Heart left ventricle (tissue), 13 donors: Measurements from ENCODE around the gene TRIM46.

Source experiments
- POLR2A ChIP-seq, 2 donors: fragments of 450-650 bp; IDR thresholded peaks; one replicate each; pipeline ENCODE4 v1.6.1; 2017; ENCODE audit warnings: antibody characterized with exemption in 2 of 2, mild to moderate bottlenecking in 2 of 2, moderate library complexity in 2 of 2
- TF ChIP-seq, protein P1 (sequence below), 12 donors: fragments of 200-600 bp; sonication (generic) in 4 of 12; IDR thresholded peaks; one replicate each; pipeline versions ENCODE4 v1.5.0 to v1.8.0; 2018 to 2022; ENCODE audit warnings: antibody characterized with exemption in 12 of 12, mild to moderate bottlenecking in 5 of 12
- donor health status: ischemic (EF 13 %, LVEDD 7.1; RV severe dilation, severe dysfunction).
- donor health status: DM: no; HTN: yes; CAD: no.
- donor health status: DM: no; HTN: no; CAD: no.
- donor health status: ischemic (EF 25% LVEDD 6.9; RV normal size, moderate dysfunction).
- donor health status: ischemic (EF 25% LVEDD 5.7; RV mildly dilated, moderate dysfunction).
- donor health status: ischemic (EF 35%, LVEDD 5.7; RV mildly dilated, moderate dysfunction).
- donor health status: nonischemic (EF 11% LVEDD 7.7; RV severe dilation, severe dysfunction).
- donor health status: DM: yes; HTN: yes; CAD: no.
- donor health status: PGD.
- donor health status: ischemic (EF 29% LVEDD 5.4; RV normal size, mild dysfunction).
- donor health status: nonischemic (EF 23%, LVEDD 6.1; RV moderate dilation, normal function).

DNA sequence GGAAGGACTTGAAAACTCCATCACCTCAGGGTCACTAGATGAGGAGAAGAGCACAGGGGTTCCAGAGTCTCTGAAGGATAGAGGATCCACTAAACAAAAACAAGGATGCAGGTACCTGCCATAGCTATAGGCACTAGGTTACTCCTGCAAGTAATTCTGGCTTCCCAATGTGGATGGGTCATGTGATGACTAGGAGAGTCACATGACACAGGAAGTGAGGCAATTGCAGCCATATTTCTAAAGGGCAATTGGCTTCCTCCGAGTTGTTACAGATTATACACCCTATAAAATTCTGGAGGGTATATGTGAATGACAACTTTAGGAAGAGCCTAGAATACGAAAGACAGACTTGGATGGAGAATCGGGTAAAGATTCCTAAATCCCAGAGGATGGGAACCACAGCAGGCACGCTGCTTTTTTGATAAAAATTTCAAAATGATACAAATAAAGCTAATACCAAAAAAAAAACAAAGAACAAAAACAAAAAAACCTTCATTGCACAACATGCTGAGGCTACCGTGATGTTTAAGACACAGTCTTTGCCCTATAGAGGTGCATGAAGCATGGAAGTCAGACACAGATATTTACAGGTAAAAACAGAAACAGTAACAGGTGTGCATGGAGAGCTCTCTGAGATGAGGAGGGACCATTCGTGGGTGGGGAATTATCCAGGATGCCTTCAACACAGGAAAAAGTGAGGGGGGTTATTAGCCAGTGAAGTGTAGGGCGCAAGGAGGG, 45.4 kb downstream of the TRIM46 start:
- no peak for TF ChIP-seq POLR2A (IDR thresholded peaks at IDR 0.05)
- TF ChIP-seq, protein P1, sequence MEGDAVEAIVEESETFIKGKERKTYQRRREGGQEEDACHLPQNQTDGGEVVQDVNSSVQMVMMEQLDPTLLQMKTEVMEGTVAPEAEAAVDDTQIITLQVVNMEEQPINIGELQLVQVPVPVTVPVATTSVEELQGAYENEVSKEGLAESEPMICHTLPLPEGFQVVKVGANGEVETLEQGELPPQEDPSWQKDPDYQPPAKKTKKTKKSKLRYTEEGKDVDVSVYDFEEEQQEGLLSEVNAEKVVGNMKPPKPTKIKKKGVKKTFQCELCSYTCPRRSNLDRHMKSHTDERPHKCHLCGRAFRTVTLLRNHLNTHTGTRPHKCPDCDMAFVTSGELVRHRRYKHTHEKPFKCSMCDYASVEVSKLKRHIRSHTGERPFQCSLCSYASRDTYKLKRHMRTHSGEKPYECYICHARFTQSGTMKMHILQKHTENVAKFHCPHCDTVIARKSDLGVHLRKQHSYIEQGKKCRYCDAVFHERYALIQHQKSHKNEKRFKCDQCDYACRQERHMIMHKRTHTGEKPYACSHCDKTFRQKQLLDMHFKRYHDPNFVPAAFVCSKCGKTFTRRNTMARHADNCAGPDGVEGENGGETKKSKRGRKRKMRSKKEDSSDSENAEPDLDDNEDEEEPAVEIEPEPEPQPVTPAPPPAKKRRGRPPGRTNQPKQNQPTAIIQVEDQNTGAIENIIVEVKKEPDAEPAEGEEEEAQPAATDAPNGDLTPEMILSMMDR (IDR thresholded peaks at IDR 0.05) = no peak
